ENCODE results near the gene ANKRD13D.

Gene ANKRD13D

DNA sequence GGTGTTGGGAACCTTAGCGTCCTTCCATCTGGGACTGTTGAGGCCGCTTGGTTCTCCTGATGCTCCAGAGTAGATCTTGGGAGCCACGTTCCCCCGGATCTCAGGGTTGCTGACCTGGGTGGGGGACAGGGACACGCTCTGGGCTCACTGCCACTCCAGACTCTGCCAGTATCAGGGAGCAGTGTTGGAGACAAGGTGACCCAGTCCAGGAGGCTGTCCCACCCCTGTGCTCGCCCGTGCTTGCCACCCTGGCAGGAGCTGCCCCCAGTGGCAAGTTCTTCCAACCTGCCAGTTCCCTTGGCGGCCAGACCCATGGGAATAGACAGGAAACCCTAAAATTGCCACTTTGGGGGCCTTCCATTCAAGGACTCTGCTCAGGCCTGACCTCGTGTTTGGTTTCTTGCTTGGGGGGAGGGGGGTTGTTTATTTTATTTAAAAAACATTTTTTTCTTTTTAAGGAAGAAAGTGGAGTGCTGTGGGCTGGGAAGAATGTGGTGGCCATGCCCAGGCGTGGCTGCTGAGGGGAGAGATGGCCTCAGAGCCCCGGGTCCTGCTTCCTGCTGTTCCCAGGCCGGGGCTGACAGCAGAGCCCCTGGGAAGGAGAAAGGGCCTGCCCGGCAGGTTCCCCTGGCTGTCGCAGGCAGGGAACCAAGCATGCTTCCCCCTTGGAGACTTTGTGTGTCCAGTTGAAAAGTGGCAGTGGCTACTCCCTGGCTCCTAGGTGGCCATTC, 15.7 kb upstream of the ANKRD13D start:
- DNase-seq, result no peak

DNA sequence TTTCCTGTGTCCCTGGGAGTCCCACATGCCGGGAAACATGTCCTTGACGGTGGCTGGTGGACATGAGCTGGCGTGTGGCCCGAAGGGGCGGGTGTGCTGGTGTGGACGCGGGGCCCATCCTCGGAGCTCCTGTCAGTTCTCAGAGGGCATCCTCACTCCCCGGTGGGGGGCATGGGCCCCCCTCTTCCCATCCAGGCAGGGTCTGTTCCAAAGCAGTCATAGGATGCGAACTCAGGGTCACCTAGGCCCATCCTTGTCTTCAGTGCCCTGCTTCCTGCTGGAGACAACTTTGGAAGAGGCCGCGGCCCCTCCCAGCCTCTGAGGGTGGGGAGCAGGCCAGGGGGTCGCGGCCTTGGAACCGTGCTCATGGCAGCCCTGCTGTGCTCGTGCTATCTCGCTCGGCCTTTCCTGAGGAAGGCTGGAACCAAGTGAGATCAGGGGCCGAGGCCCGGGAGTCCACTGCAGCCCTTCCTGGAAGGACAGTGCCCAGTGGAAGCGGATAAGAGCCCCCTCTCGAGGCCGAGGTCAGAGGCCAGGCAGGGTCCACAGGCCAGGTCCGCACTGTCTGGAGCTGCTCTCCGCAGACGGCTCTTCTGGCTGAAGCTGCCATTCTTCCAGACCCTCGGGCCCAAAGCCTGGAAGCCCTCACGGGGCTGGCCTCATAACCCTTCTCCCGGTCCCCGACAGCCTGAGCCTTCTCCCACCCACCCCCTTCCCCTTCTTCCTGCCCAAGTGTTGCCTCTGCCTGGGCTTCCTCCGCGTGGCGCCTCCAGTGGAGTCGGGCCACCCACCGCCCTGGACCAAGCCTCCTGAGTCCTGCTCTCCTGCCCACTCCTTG, 14.1 kb upstream of the ANKRD13D start:
- no peak for DNase-seq

DNA sequence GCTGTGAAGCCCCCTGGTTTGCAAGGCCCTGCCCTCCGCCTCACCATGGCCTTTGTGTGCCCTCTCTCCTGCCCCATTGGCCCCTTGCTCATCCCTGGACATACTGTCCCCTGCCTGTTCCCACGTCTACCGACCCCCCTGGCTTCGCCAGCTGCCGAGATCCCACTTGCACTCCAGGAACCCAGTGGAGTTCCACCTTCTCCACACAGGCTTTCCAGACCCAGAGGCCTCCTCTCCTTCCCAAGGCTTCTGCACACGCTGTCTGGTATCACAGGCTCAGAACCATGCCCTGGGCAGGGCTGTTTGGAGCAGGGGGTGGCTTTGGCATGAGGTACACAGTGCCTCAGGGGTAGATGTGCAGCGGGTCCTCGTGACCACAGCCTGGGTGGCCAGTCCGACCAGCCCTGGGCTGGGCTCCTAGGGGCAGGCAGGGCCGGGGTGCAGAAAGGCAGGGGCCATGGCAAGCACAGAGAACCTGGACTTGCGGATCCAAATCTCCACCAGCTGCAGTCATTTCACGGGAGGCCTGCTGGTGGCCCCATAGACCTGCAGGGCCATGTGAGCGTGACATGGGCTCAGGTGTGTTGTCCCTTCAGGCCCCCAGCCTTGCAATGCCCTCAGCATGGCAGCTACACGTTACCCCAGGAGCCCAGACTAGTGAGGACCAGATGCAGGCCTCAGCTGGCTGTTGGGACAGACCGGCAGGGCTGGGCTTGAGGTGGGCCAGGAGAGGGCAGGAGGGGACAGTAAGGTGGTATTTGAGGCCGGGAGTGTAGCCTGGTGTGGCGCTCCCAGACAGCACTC, 13.3 kb upstream of the ANKRD13D start:
- no peak for DNase-seq

DNA sequence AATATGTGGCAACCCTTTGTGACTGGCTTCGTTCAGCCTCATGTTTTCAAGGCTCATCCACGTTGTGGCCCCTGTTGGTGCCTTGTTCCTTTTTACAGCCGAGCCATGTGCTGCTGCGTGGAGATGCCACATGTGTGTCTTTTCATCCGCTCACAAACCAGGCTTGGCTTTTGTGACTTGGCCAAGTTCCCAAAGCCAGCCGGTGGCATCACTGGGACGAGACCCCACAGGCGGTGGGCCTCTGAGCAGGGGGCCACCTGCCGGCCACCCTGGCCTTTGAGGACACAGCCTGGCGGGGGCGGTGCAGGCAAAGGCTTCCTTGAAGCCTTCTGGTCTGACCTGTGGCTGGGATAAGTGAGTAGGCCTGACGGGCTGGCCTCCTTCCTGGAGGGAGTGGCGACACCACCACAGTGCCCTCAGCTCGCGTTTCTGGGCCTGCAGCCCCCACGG, 12.3 kb upstream of the ANKRD13D start:
- no peak for DNase-seq

DNA sequence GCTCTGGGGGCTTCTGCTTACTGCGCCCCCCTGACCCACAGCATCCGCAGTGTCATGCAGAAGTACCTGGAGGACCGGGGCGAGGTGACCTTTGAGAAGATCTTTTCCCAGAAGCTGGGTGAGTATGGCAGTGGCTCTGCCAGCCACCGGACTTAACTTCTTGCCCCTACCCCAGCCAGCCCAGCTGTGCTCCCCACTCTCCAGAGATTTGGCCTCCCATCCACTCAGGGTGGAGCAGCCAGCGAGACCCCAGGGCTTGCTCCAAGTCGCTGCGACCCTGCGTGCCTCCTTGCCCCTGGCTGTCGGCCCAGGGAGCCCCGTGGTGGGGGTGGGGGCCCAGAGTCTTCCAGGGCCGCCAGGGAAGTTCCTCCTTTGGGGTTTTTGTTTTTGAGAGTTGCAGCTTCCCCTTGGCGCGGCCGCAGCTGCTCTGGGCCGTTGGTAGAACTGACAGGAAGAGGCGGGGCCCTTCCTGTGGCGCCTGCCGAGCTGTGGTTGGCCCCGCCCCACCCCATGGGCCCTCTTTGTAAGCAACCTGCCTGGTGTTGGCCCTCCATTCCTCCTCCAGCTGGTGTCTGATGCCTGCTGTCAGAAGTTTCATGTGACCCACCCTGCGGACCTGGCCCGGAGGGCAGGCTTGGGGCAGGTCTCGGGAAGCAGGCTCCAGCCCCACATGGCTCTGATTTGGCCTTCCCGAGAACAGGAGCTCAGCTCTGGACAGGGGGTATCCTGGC, 11.7 kb upstream of the ANKRD13D start:
- peak in 24 of 56 donors; percentile 18 to 66 (median 40) for DNase-seq

DNA sequence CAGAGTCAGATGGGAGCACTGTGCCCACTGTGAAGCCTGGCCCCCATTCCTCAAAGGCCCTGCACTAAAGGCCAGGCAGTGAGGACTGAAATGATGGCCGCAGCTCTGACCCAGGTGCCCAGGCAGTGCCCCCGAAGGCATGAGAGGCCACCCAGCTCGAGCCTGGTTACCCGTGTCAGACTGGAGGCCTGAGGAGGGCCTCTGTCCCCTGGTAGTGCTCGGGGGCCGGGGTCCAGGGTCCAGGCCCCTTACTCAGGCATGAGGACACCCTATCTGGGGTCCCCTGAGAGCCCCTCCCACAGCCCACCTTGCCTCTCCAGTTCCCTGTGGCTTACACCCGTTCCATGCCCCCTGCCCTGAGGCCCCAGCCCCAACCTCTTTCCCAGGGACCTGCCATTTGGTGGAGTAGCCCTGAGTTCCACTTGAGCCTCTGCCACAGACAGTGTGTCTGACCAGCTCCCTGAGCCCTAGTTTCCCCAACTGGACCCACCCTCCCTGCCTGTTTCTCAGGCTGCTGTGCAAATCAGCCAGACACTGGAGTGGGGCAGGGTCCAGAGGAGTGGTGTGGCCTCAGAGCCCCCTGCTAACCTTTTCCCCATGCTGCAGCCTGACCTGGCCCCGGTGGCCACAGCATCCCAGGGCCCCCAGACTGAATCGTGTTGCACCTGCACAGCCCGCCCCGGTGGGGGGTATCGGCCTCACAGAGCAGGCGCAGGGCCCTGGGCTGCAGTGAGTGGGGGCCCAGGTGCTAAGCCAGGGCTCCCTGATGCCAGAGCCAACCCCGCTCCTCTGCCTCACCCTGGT, 10.8 kb upstream of the ANKRD13D start:
- DNase-seq, result no peak

DNA sequence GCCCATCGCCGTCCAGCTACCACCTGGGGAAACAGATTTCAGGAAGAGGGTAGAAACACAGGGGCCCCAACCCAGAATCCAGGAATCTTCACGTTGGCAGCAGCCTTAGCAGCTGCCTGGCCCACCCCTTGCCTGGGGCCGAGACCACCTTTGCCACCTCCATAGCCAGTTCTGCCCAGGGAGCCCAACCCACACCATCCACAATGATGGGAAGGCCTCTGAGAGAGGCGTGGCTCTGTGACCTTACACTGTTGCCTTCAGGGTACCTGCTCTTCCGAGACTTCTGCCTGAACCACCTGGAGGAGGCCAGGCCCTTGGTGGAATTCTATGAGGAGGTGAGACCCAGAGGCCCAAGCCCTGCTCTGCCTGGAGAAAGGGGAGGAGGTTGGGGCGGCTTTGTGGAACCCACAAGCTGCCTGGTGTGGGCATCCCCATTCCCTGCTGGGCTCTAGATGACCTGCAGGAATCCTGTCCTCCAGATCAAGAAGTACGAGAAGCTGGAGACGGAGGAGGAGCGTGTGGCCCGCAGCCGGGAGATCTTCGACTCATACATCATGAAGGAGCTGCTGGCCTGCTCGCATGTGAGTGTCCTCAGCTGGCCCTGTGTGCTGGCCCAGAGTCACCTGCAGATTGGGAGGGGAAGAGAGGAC, 10.0 kb upstream of the ANKRD13D start:
- DNase-seq, result no peak

DNA sequence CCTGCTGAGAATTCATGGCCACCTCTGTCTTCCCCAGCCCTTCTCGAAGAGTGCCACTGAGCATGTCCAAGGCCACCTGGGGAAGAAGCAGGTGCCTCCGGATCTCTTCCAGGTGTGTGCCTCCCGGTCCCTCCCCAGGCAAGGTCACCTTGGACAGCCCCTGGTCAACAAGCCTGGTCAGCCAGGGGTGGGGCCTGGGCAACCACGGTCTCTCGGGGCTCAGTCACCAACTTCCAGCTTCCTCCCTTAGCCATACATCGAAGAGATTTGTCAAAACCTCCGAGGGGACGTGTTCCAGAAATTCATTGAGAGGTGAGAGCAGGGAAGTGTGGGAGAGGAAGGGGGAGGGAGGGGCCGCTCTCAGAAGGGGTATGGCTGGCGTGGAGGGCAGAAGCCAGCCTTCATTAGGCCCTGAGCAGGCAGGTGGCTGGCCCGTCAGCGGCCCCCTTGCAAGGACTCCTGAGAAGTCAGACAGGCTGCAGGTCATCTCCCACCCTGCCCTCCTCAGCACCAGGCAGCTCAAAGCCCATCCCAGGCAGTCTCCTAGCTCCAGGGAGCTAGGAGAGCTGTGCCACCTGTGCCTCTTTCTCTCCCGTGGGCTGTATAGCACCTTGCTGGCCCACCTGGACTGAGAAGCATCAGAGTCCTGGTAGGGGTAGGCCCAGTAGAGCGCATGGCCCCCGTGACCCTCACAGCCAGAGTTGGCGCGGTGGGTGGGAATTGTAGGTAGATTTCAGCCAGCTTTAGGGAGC, 9.3 kb upstream of the ANKRD13D start:
- no peak for DNase-seq

DNA sequence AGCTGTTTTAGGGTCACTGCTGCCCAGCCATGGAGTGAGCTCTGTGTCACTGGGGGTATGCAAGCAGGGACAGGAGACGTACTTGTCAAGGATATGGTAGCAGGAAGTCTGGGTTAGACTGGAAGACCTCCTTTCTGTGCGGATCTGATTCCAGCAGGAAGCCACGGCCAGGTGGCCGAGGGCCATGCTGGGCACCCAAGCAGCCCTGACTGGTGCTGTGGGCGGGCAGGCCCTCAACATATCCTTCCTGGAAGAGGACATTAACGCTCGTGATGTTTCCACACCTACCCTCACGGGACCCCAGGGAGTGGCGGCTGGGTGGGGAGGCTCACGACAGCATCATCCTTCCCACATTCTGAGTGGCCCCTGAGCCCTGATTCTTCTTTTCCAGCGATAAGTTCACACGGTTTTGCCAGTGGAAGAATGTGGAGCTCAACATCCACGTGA, 8.7 kb upstream of the ANKRD13D start:
- DNase-seq, result no peak

DNA sequence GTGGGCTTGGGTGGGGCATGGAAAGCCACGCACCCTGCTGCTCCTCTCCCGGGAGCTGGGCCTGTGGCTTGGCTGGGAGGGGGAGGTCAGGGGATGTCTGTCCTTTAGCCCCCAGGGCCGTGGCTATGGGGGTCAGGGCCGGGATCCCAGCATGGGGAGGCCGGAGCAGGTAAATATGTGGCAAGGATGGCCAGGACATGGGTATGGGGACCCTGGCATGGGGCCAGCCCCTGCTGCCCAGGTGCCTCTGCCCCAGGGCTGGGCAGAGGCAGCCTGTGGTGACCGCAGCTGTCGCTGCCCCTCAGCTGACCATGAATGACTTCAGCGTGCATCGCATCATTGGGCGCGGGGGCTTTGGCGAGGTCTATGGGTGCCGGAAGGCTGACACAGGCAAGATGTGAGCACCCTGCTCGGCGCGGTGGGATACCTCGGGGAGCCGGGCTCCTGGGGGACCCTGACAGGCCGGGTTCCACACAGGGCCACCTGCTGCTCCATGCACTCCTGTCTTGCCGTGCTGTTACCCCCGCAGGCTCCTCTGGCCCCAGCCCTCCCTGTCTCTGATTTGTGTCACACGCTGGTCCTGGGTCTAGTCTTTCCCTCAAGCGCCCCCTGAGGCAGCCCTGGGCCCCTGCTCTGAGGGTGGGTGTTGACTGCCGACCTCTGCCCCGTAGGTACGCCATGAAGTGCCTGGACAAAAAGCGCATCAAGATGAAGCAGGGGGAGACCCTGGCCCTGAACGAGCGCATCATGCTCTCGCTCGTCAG, 8.1 kb upstream of the ANKRD13D start:
- no peak for DNase-seq

DNA sequence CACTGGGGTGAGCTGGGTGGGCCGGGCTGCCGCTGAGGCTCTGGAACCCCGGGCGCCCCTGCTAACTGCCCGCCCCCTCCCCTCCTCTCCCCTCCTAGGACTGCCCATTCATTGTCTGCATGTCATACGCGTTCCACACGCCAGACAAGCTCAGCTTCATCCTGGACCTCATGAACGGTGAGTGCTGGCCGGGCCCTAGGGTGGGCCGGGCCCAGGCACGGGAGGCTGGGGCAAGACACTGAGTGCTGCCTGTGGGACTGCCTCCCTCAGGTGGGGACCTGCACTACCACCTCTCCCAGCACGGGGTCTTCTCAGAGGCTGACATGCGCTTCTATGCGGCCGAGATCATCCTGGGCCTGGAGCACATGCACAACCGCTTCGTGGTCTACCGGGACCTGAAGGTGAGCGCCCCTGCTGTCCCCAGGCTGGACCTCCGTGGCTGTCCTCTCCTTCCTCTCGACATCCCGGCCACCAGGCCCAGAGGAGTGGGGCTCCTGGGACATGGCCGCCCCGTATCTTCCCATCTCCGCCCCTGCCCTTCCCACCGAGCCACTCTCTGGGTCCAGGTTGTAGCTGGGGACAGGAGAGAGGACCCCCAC, 7.5 kb upstream of the ANKRD13D start:
- DNase-seq, result no peak

DNA sequence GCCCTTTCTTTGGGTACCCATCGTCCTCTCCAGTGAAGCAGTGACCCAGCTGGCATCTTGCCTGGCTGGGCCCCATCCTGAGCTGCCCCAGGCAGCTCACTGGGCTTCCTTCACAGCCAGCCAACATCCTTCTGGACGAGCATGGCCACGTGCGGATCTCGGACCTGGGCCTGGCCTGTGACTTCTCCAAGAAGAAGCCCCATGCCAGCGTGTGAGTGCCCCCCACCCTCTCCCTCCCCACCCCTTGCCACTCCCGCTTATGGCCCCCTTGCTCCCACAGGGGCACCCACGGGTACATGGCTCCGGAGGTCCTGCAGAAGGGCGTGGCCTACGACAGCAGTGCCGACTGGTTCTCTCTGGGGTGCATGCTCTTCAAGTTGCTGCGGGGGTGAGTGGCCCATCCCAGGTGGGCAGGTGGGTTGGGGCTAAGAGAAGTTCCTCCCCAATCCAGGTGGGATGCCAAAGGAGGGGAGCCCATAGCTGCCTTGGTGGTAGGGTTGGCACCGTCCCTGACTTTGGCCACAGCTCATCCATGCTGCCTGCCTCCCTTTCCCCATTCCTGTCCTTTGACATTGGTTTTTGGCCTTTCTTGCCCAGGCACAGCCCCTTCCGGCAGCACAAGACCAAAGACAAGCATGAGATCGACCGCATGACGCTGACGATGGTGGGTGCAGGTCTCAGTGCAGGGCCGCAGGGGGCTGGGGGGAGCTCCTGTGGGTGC, 6.8 kb upstream of the ANKRD13D start:
- no peak for DNase-seq

DNA sequence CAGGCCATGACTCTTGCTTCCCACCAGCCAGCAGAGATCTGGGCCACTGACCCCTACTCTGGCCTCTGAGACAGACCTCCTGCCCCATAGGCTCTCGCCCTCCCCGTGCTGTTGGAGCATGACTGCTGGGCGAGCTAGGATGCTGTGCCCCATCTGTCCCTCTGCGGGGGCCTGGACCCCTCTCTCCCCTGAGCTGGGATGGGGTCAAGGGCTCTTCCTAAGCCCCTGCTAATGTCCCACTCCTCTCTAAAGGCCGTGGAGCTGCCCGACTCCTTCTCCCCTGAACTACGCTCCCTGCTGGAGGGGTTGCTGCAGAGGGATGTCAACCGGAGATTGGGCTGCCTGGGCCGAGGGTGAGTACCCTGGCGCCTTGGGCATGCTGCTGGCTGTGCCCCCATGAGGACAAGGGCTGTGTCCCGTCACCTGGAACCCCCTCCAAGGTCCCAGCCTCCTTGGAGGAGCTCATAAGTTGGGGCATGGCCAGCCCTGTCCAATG, 6.2 kb upstream of the ANKRD13D start:
- DNase-seq, result no peak

DNA sequence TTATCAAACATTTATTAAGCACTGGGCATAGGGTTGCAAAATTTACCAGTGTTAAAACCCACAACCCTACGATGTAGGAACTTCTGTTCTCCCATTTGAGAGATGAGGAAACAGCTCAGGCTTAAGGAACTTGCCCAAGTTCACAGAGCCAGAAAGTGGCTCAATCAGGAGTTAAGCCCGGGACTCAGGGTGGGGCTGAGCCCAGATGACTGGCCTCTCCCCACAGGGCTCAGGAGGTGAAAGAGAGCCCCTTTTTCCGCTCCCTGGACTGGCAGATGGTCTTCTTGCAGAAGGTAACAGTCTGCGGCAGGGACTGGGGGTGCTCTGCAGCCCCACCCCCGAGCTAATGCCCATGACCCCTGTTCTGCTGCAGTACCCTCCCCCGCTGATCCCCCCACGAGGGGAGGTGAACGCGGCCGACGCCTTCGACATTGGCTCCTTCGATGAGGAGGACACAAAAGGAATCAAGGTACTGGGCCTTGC, 5.6 kb upstream of the ANKRD13D start:
- DNase-seq, result no peak

DNA sequence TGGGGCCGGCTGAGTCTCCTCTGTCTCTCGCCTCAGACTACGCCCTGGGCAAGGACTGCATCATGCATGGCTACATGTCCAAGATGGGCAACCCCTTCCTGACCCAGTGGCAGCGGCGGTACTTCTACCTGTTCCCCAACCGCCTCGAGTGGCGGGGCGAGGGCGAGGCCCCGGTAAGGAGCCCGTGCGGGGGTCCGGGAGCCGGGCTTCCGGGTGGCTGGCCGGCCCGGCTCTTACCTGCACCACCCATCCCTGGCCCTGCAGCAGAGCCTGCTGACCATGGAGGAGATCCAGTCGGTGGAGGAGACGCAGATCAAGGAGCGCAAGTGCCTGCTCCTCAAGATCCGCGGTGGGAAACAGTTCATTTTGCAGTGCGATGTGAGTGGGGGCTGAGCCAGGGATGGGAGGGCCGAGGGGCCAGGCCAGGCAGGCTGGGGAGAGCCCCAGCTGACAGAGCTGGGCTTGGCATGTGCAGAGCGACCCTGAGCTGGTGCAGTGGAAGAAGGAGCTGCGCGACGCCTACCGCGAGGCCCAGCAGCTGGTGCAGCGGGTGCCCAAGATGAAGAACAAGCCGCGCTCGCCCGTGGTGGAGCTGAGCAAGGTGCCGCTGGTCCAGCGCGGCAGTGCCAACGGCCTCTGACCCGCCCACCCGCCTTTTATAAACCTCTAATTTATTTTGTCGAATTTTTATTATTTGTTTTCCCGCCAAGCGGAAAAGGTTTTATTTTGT, 4.1 kb upstream of the ANKRD13D start:
- DNase-seq, result no peak

All from nucleus accumbens (tissue), 56 donors.